Glomerular endothelial cell (primary cell): ENCODE data around the gene CSNK2A3. TPM values are rescaled to one million over a fixed set of nuclear protein-coding genes. Genes with fewer than 3 reads are reported as not detected.
A peak's percentile ranks its signal among the peaks of the same experiment; 100 is the strongest.
"Not testable (repeated sequence)": the region's sequence is repeated elsewhere in the genome, so short reads cannot be mapped to it uniquely, and the experiment has no call there.

Experiments
- DNase-seq: peaks from one replicate; pipeline ENCODE4 v3.0.0-alpha.2; 2011; ENCODE audit warnings: low read depth, low spot score; ENCODE audit errors: extremely low read depth
- total RNA-seq: library from RNA; depleted of rRNA; stranded (reverse); fragments of >200 nt; gene quantifications from 2 replicates; pipeline ENCODE4 v1.2.3, GENCODE V29; 2015

The CSNK2A3 gene
- total RNA-seq: 1.1 and 2.0 TPM in 2 replicates

DNA sequence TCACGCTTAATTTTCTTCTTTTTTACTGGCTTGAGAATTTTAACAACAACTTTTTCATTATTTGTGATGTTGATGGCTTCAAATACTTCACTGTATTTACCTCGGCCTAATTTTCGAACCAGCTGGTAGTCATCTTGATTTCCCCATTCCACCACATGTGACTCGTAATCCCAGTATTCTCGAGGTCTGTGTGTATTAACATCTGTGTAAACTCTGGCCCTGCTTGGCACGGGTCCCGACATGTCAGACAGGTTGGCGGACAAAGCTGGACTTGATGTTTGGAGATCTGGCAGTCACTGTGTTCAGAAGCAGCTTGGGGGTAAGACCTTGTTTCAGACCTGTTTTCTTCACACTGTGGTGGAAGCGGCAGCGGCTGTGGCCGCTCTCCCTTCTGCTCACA, at the start of gene CSNK2A3:
CSNK2A3 (minus strand) TSS at position 373 of the 400 bp plus-strand sequence; CDS start at position 242, 131 bp downstream.
- DNase-seq: not testable (repeated sequence)

- DNase-seq: no peak
Observed at GRCh38 chr11:11401960-11402535, 49.0 kb upstream of the CSNK2A3 start.

DNA sequence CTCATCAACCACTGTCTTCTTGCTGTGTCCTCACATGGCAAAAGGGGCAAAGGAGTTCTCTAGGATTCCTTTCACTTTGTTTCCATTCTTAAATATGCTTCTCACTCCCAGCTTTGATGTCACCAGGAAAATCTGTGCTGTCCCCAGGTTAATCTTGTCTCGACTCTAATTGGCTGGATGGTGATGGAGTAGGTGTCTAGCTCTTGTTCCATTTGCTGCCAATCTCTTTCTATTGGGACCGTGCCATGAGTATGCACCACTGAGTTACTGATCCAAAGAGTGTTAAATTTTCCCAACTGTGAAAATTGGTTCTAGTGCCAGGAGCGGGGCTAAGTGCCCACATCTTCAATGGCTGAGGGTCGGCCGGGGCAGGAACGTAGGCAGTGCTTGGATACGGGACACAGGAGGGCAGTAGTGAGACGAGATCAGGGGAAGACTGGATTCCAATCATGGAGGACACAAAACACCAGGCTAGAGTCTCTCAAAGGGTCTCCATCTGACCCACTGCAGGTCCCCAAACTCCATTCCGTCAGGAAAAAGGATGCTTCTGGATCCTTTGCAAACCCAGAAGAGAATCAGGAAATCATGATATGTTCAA, 47.7 kb upstream of the CSNK2A3 start:
- DNase-seq: no peak

DNA sequence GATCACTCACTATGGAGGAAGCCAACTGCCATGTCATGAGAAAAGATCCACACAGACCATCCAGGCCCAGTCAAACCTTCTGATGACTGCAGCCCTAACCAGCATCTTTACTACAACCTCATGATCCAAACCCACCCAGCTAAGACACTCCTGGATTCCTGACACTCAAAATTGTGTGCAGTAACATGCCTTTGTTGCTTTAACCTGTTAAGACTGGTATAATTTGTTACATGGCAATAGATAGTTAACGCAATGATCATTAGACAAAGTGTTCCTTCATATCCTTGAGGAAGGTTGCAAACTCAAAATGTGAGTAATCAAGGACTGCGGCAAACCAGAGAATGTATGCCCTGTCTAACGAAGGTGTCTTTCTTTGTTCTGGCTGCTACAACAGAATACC, 47.1 kb upstream of the CSNK2A3 start:
- DNase-seq: no peak

DNA sequence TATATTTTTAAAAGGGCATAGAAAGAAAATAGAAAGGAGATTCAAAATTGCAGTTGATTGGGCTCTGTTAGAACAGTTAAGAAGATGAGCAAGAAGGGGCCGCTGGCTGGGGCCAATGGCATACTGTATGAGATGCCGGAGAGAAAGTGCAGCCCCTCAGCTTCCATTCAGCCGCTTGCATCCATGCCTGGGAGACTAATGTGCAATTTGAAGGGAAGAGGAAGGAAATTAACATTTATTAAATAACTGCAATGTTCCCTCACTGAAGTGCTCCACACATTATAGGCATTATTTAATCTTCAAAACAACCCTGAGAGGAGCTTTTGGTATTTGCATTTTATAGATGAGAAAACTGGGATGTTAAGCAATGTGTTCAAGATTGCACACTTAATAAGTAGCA, 44.7 kb upstream of the CSNK2A3 start:
- DNase-seq: no peak

GRCh38 chr11:11397036-11397415, 44.0 kb upstream of the CSNK2A3 start:
- no peak for DNase-seq

DNA sequence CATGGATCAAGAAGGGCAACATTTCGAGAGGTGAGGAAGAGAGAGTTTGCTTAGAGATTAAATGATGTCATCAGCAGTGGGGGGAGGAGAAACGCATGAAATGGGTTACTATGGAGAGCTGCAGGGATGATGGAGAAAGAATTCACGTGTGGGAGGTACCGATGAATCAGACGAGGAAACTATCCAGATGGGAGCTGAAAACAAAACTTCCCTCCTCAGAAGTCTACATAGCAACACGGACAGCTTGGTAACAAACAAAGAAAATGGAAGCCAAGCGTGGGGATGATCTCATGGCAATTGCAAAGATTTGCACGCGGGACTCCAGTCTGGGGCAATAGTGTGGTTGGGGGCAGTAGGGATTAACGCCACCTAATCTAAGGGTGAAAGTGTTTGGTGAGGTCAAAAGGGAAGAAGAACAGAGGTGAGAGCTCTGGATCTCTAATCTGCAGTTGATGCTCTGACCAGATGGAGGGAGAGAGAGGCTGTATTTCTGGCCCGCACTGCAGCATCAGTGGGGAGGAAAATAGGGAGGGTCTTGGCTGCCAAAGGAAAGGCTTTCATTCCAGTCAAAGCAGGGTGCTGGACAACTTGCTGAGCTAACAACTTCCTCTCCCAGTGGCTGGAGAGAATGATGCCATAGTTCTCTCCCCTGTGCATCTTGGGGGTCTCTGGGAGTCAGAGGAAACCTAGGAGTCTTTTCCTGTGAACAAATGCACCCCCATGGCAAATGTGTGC, 43.4 kb upstream of the CSNK2A3 start:
- DNase-seq: no peak

DNA sequence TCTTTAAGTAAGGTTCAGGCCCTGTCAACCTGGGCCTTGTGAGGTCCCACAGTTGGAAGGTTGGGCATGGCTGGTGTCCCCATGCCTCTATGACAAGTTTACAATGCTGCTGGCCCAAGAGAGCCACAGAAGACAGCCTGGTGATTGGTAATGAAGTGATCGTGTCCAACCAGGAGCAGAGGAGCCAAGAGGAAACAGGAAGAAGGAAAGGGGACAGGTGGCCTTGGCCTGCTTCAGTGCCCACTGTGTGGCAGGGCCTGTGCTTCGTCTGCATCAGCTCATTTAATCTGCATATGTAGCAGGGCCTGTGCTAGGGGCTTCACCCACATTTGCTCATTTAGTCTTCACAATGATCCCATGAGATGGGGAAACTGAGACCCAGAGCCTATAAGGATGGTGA, 42.1 kb upstream of the CSNK2A3 start:
- DNase-seq: no peak

DNA sequence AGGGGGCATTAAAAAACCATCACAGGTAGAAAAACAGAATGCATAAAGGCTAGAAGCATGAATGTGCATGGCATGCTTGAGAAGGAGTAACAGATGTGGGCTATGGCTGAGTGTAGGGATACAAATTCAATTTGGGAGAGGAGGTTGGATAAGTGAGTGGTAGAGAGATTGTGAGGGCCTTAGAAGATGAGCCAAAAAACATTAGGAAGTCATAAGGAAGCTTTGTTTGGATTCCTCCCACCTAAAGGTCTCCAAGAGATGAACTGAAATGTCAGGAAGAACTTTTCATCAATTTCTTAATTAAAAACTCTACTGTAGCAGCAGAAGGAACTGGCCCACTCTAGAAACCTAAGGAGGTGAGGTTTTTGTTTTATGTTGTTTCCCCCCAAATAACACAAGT, 41.2 kb upstream of the CSNK2A3 start:
- DNase-seq: no peak

- peak; percentile 33 for DNase-seq
Observed at GRCh38 chr11:11391796-11392463, 38.9 kb upstream of the CSNK2A3 start.

DNA sequence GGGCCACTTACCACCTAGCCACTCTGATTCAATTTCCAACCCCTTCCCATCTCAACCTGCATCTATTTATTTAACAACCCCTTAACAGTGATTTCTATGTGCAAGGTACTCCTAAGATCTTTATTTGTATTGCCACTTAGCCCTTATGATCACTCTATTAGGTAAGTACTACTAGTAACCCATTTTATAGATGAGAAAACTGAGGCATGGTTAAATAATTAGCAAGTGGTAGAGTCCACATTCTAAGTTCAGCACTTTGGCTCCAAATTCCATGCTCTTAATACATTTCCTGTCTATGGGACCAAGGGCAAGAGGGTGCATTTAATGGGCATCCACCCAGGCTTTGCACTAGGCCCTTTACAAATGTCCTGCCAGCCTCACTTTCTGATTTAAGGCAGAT, 38.1 kb upstream of the CSNK2A3 start:
- DNase-seq: no peak

DNA sequence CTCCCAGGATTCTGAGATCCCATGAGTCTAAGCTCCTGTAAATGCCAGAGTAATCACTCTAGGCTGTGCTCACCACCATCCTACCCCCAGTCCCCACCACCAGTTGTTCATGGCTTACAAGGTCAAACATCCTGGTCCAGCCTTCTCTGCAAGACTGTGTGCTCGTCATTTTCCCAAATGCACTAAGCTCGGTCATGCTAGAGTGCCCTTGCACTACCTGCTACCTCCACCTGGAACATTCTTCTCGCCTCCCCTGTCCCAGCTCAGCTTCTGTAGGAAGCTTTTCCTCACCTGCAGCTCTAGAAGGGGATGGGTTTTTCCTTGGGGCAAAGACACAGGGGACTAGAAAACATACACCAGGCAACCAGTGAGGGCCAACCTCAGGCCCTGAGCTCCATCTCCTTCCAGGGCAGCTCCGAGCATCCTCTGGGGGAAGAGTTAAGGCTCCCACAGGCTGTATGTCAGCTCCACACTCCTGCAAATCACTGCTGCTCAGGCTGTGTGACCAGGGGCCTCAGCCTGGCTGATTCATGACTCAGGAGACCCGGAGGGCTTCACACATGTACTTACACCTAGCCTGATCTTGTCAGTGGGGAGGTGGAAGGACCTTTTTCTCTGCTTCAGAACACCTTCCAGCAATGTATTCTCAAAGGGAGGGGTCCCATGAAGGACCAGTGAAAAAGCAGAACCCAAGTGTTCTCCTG, 37.2 kb upstream of the CSNK2A3 start:
- DNase-seq: no peak

DNA sequence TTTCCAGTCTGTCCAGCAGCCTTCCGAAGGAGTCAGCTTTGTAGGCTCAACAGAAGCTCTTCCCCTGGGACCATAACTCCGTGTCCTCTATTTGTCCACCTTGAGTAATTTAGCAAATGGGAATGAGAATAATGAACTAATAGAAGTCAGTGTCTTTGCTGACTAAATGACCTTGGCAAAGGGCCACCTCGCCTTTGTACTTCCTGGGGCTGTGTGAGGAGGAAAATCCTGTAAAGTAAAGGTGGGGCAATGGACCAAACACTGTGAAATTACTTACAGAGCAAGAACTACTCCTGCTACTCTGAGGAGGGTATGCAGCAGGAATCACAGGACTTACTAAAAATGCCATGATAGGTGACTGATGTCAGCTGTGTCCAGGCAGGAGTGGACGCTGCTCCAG, 36.2 kb upstream of the CSNK2A3 start:
- no peak for DNase-seq

GRCh38 chr11:11387622-11388305, 34.7 kb upstream of the CSNK2A3 start:
- DNase-seq: no peak

DNA sequence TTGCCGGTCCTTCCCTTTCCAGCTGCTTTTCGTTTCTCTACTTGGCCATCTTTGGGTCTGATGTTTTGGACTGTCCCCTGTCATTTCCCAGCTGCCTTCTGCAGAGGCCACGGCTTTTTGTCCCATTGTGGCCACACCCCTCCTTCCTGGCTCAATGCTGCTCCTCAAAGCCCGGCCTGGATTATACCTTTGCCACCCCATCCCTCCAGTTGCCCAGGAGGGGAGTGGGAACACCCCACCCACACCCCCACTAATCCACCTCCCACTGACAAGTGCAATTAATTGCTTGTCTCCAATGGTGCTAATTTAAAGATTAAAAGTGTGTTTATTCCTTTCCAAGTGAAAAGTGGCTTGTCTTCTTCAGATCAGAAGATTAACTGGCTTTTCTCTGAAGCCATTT, 34.2 kb upstream of the CSNK2A3 start:
- no peak for DNase-seq

- DNase-seq: no peak
Observed at GRCh38 chr11:11384829-11385228, 31.8 kb upstream of the CSNK2A3 start.

- DNase-seq: no peak
Observed at GRCh38 chr11:11383995-11384394, 30.9 kb upstream of the CSNK2A3 start.

DNA sequence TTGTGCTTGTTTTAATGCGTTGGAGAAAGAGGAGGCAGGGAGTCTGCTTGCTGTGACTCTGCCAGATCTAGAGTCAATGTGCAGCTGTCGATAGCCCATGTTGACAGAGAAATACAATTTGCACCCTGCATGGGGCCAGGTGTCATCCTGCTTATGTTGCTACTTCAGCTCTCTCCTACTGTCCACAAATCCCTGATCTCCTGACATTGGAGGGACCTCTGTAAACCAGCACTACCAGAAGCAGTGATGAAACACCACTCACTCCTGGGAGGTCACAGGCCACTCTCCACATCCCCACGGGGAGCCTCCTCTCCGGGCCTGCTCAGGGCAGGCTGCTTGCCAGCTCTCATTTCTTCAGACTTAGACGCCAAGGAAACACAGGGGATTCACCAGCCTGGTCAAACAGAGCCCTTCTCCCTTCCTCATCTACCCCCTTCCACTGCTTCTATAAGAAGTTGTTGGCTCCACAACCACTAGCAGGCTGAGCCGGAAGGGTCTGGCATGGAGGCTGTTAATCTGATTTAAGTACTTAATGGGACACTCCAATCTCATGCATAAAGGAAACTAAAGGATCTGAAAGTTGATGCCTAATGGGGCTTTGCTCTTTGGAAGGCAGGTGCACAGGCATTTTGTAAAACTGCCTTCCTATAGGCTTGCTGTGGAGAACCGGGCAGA, 29.9 kb upstream of the CSNK2A3 start:
- no peak for DNase-seq

DNA sequence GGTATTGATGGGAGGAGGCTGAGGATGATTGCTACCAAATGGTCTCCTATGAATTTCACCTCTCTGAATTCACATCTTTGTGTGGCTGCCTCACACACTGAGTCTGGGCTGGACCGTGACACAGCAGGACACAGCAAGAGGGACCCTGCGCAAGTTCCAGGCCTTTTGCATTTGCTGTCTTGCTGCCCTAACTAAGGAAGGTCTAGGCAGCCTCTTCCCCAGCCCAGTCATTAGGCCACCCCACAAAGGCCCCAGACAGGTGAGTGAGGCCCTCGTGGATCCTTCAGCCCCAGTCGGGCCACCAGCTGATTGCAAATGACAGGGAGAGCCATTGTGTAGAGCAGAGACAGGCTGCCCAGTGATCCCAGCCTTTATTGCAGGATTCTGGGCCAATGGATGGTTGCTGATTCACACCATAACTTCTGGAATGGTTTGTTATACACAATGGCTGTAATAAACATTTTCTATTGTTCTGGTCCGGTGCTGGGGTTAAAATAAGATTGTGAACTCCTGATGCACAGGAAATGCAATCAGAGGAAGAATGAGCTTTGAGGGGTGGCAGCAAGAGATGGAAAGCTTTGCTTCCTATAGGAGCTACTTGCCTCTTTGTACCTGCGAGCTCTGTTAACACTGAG, 28.5 kb upstream of the CSNK2A3 start:
- no peak for DNase-seq

GRCh38 chr11:11380883-11381282, 27.8 kb upstream of the CSNK2A3 start:
- DNase-seq: no peak
